Neural progenitor cell (in vitro differentiated cells): ENCODE data around the gene MYPOP. TPM values are rescaled to one million over a fixed set of nuclear protein-coding genes. Genes with fewer than 3 reads are reported as not detected.

ENCODE experiments used
- DNase-seq: peaks from one replicate; pipeline ENCODE4 v3.0.0-alpha.2; 2016; ENCODE audit warnings: low spot score
- H2AFZ ChIP-seq: fragments of 200-600 bp; sonication (generic); replicated peaks from 2 replicates; pipeline ENCODE4 v1.6.1; 2016; ENCODE audit warnings: antibody characterized with exemption
- H3F3A ChIP-seq: fragments of 200-600 bp; sonication (generic); 2 replicates; pipeline ENCODE4 v1.6.1; 2016; ENCODE audit warnings: antibody characterized with exemption, low read depth
- H3K27ac ChIP-seq: fragments of 200-600 bp; sonication (generic); 2 replicates; pipeline ENCODE4 v1.5.1; 2016; ENCODE audit warnings: mild to moderate bottlenecking
- H3K27me3 ChIP-seq: fragments of 200-600 bp; sonication (generic); 2 replicates; pipeline ENCODE4 v1.6.1; 2016; ENCODE audit warnings: mild to moderate bottlenecking, moderate library complexity
- H3K36me3 ChIP-seq: fragments of 200-600 bp; sonication (generic); 2 replicates; pipeline ENCODE4 v1.5.1; 2016
- H3K4me1 ChIP-seq: fragments of 200-600 bp; sonication (generic); 2 replicates; pipeline ENCODE4 v1.6.1; 2016; ENCODE audit warnings: mixed run types
- H3K4me2 ChIP-seq: fragments of 200-600 bp; sonication (generic); 2 replicates; pipeline ENCODE4 v1.6.1; 2016
- H3K4me3 ChIP-seq: fragments of 200-600 bp; sonication (generic); 2 replicates; pipeline ENCODE4 v1.5.1; 2016
- H3K79me2 ChIP-seq: fragments of 200-600 bp; sonication (generic); 2 replicates; pipeline ENCODE4 v1.6.1; 2016; ENCODE audit warnings: low read depth
- H3K9ac ChIP-seq: fragments of 200-600 bp; sonication (generic); 2 replicates; pipeline ENCODE4 v1.6.1; 2016
- H3K9me3 ChIP-seq: fragments of 200-600 bp; sonication (generic); 2 replicates; pipeline ENCODE4 v1.5.1; 2016; ENCODE audit warnings: low read depth
- H4K20me1 ChIP-seq: fragments of 200-600 bp; sonication (generic); 2 replicates; pipeline ENCODE4 v1.6.1; 2016; ENCODE audit warnings: low read depth
- H3K27ac Mint-ChIP-seq: 3 replicates; pipeline ENCODE4 v1.8.0; 2021; ENCODE audit warnings: mixed read lengths
- H3K27me3 Mint-ChIP-seq: 2 replicates; pipeline ENCODE4 v1.8.0; 2022; ENCODE audit warnings: low read depth, mild to moderate bottlenecking, inconsistent platforms, moderate library complexity, mixed read lengths; ENCODE audit not compliant: insufficient read depth
- H3K36me3 Mint-ChIP-seq: 3 replicates; pipeline ENCODE4 v1.8.0; 2021; ENCODE audit warnings: mixed read lengths
- H3K4me1 Mint-ChIP-seq: 3 replicates; pipeline ENCODE4 v1.8.0; 2021; ENCODE audit warnings: mixed read lengths
- H3K4me3 Mint-ChIP-seq: 3 replicates; pipeline ENCODE4 v1.8.0; 2021; ENCODE audit warnings: mild to moderate bottlenecking, moderate library complexity, mixed read lengths
- H3K9me3 Mint-ChIP-seq: 3 replicates; pipeline ENCODE4 v1.8.0; 2020; ENCODE audit warnings: mixed read lengths
- EZH2 ChIP-seq: fragments of 200-600 bp; sonication (generic); IDR thresholded peaks from 2 replicates; pipeline ENCODE4 v1.6.1; 2017; ENCODE audit warnings: antibody characterized with exemption, mild to moderate bottlenecking, moderate library complexity
- EZH2phosphoT487 ChIP-seq: fragments of 200-600 bp; sonication (generic); IDR thresholded peaks from 2 replicates; pipeline ENCODE4 v1.6.1; 2017; ENCODE audit warnings: antibody characterized with exemption
- total RNA-seq: library from RNA; depleted of rRNA; stranded (reverse); fragments of >200 nt; gene quantifications from 2 replicates; pipeline ENCODE4 v1.2.3, GENCODE V29; 2015; ENCODE audit warnings: low replicate concordance
- TF ChIP-seq, protein P1 (sequence below): fragments of 200-600 bp; sonication (generic); IDR thresholded peaks from 2 replicates; pipeline ENCODE4 v1.5.1; 2017; ENCODE audit warnings: antibody characterized with exemption, mild to moderate bottlenecking

MYPOP gene
- total RNA-seq, 1 donor from 2014 or later: 0.07 TPM

DNA sequence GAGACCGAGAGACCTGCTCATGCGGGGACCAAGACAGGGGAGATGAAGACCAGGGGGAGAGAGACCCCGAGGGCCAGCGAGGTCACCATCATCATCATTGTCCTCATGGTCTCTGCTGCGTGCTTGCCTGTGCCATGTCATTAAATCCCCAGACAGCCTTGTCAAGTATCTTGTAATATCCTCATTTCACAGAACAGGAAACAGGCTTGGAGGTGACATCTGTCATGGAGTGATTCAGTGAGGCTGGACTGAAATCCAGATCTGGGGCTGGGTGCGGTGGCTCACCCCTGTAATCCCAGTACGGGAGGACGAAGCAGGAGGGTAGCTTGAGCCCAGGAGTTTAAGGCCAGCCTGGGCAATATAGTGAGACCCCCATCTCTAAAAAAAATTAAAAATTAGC is 18.0 kb upstream of the MYPOP start:
- H3K4me1 ChIP-seq: no peaks in the 10 kb centered on the region
- peaks cover 12% of the 10 kb centered on the region for H3F3A ChIP-seq
- H3K27me3 ChIP-seq: no peaks in the 10 kb centered on the region
- Mint-ChIP-seq H3K4me3 (peak overlapping the region; percentile 39), H3K9me3 (no peaks in the 10 kb centered on the region), H3K36me3 (no peaks in the 10 kb centered on the region), H3K27me3 (peaks cover 6% of the 10 kb centered on the region), H3K27ac (no peak overlapping the region), H3K4me1 (peaks cover 16% of the 10 kb centered on the region)
- no peaks in the 10 kb centered on the region for H4K20me1 ChIP-seq
- H3K9ac ChIP-seq: no peak overlapping the region
- H3K79me2 ChIP-seq: no peaks in the 10 kb centered on the region
- H2AFZ ChIP-seq: no peak overlapping the region
- DNase-seq: no peak
- no peaks in the 10 kb centered on the region for H3K36me3 ChIP-seq
- H3K27ac ChIP-seq: no peak overlapping the region
- TF ChIP-seq EZH2: no peak
- TF ChIP-seq, protein P1, sequence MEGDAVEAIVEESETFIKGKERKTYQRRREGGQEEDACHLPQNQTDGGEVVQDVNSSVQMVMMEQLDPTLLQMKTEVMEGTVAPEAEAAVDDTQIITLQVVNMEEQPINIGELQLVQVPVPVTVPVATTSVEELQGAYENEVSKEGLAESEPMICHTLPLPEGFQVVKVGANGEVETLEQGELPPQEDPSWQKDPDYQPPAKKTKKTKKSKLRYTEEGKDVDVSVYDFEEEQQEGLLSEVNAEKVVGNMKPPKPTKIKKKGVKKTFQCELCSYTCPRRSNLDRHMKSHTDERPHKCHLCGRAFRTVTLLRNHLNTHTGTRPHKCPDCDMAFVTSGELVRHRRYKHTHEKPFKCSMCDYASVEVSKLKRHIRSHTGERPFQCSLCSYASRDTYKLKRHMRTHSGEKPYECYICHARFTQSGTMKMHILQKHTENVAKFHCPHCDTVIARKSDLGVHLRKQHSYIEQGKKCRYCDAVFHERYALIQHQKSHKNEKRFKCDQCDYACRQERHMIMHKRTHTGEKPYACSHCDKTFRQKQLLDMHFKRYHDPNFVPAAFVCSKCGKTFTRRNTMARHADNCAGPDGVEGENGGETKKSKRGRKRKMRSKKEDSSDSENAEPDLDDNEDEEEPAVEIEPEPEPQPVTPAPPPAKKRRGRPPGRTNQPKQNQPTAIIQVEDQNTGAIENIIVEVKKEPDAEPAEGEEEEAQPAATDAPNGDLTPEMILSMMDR: no peak
- TF ChIP-seq EZH2phosphoT487: no peak
- H3K4me3 ChIP-seq: no peak overlapping the region
- no peak overlapping the region for H3K4me2 ChIP-seq
- H3K9me3 ChIP-seq: no peaks in the 10 kb centered on the region

DNA sequence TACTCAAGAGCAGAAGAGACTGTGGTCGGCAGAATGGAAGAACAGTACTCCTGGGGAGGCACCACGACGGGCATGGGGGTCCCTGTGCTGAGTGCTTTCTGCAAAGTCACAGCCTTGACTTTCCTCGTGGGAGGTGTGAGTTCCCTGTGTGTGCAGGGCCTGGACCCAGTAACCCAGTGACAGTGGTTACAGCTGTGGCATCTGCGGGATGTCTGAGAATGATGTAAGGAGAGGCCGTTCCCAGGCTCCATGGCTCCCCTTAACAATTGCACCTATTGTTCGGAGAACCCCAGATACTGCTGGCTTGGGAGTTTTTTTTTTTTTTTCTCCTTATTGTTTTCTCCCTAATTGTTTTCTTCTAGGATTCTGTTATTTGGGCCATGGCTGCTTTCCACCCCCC is 17.3 kb upstream of the MYPOP start:
- no peak overlapping the region for H3K9ac ChIP-seq
- no peak overlapping the region for H3K4me3 ChIP-seq
- H3K4me1 Mint-ChIP-seq: peaks cover 16% of the 10 kb centered on the region
- no peaks in the 10 kb centered on the region for H3K36me3 ChIP-seq
- H3K4me2 ChIP-seq: no peak overlapping the region
- H3K79me2 ChIP-seq: no peaks in the 10 kb centered on the region
- DNase-seq: no peak
- peaks cover 6% of the 10 kb centered on the region for H3K27me3 Mint-ChIP-seq
- H3K9me3 ChIP-seq: no peaks in the 10 kb centered on the region
- no peak overlapping the region for H2AFZ ChIP-seq
- H3K27ac ChIP-seq: no peak overlapping the region
- H3K9me3 Mint-ChIP-seq: no peaks in the 10 kb centered on the region
- H4K20me1 ChIP-seq: no peaks in the 10 kb centered on the region
- no peak overlapping the region for H3K4me3 Mint-ChIP-seq
- no peaks in the 10 kb centered on the region for H3K36me3 Mint-ChIP-seq
- H3K27ac Mint-ChIP-seq: no peak overlapping the region
- no peaks in the 10 kb centered on the region for H3K27me3 ChIP-seq
- no peaks in the 10 kb centered on the region for H3K4me1 ChIP-seq
- TF ChIP-seq EZH2: no peak
- TF ChIP-seq, protein P1: no peak
- TF ChIP-seq EZH2phosphoT487: no peak
- peaks cover 12% of the 10 kb centered on the region for H3F3A ChIP-seq

DNA sequence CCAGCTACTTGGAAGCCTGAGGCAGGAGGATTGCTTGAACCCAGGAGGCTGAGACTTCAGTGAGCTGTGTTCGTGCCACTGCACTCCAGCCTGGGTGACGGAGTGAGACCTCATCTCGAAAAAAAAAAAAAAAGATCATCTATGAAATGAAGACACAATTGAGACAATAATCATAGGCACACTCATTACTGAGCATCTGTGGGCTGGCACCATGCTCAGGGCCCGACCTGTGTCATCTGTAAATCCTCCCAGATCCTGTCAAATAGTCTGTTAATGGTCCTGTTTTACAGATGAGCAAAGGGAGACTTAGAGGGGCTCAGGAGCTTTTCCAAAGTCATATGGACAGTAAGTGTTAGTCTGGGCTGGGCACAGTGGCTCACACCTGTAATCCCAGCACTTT is 16.3 kb upstream of the MYPOP start:
- DNase-seq: no peak
- Mint-ChIP-seq H3K9me3 (no peaks in the 10 kb centered on the region), H3K27me3 (peaks cover 6% of the 10 kb centered on the region), H3K4me1 (peaks cover 16% of the 10 kb centered on the region), H3K27ac (no peak overlapping the region), H3K36me3 (no peaks in the 10 kb centered on the region), H3K4me3 (no peak overlapping the region)
- Histone ChIP-seq H3K4me2 (no peak overlapping the region), H3K4me3 (no peak overlapping the region), H4K20me1 (no peaks in the 10 kb centered on the region), H3K79me2 (no peaks in the 10 kb centered on the region), H3F3A (peaks cover 12% of the 10 kb centered on the region), H3K4me1 (no peaks in the 10 kb centered on the region), H3K27ac (no peak overlapping the region), H3K9me3 (no peaks in the 10 kb centered on the region), H3K9ac (no peak overlapping the region), H3K27me3 (no peaks in the 10 kb centered on the region), H3K36me3 (no peaks in the 10 kb centered on the region), H2AFZ (no peak overlapping the region)
- TF ChIP-seq EZH2: no peak
- TF ChIP-seq EZH2phosphoT487: no peak
- TF ChIP-seq, protein P1: no peak
